Stimulated activated CD8-positive, alpha-beta memory T cell treated with anti-CD3 and anti-CD28 coated beads, Interleukin-12 subunit alpha, Interleukin-12 subunit beta, amount 100 ng/mL, for 24 hours (primary cell): ENCODE results near the gene GSDMA.

Experiments used
- DNase-seq: peaks from one replicate; pipeline ENCODE4 v3.0.0-alpha.2; 2020; ENCODE audit errors: extremely low read depth

Gene GSDMA, protein sequence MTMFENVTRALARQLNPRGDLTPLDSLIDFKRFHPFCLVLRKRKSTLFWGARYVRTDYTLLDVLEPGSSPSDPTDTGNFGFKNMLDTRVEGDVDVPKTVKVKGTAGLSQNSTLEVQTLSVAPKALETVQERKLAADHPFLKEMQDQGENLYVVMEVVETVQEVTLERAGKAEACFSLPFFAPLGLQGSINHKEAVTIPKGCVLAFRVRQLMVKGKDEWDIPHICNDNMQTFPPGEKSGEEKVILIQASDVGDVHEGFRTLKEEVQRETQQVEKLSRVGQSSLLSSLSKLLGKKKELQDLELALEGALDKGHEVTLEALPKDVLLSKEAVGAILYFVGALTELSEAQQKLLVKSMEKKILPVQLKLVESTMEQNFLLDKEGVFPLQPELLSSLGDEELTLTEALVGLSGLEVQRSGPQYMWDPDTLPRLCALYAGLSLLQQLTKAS

DNA sequence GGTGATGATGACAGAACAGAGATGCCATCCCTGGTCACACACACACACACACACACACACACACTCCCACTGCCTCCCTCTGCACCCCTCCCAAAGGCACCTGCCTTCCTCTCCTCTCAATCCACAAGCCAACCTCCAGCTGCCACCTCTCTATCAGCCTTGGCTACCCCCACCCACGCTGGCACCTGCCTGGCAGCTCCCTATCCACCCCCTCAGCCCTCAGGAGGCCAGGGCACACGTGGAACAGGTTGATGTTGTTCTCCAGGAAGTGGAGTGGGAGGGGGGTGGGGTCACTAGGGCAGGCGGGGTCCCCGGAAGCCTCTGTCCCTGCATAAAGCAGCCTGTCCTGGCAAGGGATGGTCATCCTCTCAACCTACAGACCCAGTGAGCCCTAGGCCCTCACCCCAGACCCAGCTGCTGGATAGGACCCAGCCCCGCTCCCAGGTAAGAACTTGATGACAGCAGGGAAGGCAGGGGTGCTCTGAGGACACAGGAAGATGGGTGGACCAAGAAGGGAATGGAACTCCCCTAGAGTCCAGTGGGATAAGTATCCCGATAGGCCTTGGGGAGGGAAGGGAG lies at the start of gene GSDMA:
Gene GSDMA, plus strand, starts transcription at position 363 of the 579 bp plus-strand sequence. CDS start 2,684 bp downstream, outside the sequence.
- DNase-seq = no peak

DNA sequence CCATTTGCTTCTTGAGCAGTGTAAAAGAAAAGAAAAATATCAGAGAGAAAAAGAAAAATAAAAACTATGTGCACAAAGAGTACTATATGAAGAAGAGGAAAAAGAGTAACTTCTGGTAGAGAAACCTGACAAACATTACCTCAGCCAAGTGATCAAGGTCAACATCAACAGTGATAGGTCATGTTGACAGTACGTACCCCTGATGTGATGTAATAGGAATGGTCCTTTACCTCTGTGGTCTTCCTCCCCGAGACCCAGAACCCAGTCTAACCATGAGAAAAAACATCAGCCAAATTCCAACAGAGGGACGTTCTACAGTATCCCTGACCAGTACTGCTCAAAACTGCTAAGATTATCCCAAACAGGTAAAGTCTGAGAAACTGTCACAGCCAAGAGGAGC lies 48.8 kb upstream of the GSDMA start:
- DNase-seq = no peak

DNA sequence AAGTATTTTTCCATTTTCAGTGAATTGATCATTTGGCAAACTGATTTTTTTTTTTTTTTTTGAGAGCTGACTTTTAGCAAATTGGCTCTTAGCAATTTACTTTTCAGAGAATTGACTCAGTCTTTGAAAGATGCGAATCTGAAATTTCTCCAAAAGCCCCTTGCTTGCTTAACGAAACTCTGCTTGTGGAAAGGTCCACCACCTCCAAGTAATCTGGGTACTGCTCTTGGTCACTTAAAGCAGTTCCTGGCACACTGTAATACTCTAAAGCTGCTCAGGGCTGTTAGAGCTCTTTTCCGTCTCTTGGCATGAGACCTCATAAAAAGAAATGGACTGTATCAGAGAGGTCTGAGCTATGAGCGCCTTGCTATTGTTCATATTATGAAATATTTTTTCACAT lies 47.2 kb upstream of the GSDMA start:
- no peak for DNase-seq

DNA sequence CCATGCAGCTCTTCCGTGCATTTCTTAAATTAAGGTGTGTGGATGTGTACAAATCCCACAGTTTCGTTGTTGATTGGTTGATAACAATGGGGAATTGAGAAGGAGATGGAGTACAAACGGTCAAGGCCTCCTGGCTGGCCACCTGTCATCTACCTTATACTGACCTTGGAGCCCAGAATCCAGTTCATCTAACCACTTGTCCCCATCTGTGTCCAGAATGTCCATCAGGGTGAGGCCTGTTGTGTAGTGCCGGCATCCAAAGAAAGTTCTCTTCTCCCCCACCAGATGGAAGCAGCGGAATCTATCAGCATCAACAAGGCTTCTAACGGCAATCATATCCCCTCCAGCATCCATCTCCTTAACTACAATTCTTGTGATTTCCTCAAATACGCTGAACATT lies 45.9 kb upstream of the GSDMA start:
- no peak for DNase-seq

DNA sequence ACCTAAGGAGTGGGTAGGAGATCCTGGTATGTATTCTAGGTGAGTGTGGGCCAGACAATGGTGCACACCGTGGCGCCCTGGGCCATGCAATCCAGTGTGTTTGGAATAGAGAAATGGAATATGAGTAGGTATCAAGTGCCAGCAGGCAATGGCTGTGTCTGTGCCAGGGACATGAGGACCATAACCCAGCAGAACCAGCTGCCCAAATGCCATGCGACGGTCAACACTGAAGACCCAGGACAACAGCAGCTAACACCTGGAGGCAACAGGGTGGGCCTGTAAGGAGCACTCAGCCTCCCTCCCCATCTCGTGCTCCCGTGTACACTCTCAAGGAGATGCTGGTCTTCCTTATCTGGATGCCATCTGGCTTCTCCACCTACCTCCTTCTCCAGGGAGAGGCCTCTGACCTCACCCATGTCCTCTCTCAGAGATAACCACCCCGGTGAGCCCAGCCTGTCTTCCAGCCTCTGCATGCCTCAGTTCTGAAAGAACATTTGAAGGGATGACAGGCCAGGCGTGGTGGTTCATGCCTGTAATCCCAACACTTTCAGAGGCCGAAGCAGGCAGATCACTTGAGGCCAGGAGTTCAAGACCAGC lies 43.6 kb upstream of the GSDMA start:
- DNase-seq = no peak

DNA sequence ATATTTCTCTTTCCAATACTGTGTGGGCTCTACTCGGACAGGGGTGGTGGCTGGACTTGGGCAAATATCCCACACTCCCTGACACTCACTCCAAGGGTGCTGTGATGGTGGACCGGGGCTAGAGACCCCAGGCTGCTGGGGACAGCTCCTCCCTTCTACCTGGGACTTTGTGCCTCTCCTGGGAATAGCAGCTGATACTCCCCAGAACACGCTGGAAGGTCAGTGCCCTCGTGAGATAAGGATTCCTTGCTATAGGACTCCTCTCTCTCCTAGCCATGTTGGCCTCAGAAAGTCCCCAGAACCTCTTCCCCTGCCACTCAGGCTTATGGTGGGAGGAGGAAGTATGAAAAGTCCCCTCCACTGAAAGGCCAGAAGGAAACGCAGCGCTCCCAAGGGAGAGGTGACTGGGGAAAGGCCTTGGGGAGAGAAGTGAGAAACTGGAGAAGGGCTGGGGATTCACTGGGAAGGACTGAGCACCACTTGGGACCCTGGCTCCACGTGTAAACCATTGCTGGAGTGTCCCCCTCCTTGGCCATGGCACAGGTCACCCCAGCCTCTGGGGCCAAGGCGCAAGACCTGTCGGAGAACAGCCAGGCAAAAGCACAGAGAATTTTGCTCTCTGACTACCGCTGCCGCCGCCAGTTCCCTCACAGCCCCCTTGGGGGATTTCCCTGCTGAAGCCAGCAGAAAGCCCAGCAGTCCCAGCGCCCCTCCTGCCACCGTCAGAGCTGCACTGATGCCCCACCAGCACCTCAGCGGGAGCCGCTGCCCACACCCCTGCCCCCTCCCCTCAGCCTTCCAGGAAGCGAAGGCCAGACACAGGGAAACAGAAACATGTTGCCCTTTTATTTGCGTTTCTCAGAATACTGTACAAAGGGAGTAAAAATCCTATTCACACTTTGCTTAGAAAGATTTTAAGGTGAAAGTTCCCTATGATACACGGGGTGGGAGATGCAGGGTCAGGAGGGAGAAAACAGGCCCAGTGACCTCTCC lies 42.3 kb upstream of the GSDMA start:
- peak; percentile 39 for DNase-seq

DNA sequence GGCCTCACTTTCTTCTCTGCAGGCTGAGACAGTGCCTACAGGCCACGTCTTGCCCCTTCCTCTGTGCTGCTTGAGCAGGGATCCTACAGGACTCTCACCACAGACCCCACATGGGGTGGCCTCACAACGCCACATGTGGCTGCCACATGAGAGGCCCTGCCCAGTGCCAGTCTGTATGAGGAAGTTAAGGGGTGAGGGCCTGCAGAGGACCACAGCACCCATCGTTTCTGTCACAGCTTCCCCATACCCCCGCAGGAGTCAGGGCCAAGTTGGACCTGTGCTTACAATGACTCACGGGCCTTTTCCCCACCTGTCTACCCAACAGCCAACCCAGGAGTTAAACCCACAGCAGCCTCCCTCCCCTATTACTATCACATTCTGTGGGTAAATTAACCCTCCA lies 41.5 kb upstream of the GSDMA start:
- no peak for DNase-seq

DNA sequence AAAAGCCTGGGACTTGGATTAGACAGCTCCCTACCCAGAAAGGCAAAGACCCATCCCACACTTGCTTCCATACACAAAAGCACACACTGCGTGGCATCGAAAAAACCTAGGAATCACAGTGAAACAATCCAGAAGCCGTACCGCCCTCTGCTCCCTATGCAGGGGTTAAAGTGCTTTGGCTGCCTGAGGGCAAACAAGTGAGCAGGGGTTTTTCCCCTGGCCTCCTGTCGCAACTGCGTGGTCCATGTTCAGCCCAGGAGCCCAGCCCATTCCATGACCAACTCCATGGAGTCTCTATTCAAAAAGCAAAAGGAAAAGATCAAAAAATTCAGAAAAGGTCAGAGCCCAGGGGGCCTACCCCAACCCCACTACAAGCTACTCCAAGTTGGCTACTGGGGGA lies 40.8 kb upstream of the GSDMA start:
- no peak for DNase-seq

DNA sequence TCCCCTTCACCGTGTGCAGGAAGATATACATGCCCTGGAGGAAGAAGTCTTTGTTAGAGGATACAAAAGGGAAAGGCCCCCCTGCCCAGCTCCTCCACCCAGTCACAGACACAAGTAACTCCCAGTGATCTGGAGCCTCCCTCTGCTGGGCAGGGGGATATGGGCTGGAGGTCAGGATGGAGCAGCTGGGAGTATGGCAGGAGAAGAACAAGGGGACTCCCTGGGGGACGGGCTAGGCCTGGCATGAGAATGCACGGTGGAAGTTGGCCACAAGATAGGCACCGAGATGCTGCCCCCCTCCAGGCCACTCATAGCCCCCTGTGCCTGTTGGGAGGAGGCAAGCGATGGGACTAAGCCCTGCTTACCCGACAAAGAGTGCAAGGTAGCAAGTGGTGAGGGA lies 39.6 kb upstream of the GSDMA start:
- no peak for DNase-seq

DNA sequence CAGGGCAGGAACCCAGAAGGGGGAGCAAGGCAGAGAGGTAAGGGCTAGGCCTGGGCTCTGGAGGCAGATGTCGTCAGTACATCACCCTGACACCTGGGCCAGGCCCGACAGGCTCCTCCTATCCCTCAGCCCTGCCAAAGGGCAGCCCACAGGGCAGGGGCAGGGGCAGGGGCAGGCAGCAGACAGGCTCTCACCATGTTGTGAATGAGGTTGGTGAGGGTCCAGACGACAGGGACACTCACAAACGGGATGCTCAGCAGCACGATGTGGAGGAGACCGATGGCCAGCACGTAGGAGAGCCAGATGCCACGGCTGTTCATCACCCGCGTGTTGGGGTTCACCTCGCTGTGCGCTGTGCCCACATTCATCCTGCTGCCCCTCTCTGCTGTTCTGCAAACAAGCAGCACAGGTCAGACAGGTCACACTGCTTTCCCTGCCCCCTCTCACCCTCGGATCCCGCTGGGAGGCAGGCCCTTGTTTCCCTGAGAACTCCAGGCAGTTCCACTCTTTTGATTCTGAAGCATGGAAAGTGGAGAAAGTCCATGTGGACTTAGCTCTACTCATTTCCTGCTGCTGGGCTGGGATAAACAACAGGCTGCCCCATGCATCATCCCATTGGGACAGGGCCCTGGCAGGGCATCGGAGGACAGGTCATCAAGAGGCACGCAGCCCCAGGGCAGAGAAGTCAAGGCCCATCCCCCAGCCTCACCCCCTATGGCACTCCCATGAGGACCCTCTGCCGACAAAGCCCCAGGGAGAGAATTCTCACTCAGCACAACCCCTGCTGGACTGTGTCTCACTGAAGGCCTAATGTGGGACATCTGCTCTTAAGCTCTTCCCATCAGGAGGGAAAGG lies 38.7 kb upstream of the GSDMA start:
- no peak for DNase-seq

DNA sequence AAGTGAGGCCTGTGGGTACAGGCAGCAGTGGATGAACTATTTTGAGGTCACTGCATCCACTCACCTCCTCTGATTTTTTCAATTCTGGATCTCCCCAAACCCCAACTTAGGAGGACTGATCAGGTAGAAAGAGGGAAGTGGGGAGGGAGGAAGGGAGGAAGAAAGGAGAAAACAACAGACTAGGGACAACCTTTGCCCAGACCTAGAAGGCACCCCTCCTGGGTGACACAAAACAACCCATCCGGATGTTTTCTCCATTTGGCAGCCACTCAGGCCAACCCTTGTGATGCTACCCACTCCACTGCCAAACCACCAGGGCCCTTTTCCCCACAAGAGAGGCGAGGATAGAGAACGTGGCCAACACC lies 38.1 kb upstream of the GSDMA start:
- DNase-seq = no peak

DNA sequence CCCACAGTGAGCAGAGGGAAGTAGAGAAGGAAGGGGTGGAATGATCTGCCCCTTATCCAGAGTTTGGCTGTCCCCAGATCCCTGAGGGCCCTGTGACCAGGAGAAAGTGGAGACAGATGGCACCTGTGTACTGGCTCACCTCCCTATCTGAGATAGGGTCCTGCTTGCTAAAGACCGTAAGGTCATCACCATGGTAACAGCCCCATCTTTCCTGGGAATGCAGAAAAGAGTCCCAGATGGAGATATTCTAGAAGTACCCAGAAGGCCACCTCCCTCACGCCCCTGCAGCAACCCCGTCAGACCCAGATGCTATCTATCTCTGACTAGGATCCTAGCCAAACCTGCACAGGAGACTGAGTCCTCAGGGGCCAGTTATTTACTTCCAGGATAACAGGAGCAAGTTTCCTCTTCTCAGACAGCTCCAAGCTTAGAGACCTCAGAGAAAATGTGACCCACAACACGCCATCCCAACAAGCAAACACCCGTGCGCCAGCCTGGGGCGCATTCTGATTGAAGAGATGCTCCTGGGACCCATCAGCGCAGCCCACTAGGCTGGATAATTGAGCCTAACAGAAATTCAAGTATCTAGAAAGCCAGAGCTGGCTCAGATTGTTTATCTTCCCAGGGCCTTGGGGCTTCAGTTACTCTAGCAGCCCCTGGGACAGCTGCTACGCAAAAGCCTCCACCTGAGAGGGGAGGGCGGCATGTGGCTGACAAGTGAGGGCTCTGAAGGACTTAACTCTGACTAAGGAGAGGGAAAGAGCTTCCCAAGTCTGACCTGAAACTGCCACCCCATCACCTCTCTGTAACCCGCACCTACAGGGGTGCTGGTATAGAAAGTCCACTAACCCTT lies 37.3 kb upstream of the GSDMA start:
- no peak for DNase-seq

DNA sequence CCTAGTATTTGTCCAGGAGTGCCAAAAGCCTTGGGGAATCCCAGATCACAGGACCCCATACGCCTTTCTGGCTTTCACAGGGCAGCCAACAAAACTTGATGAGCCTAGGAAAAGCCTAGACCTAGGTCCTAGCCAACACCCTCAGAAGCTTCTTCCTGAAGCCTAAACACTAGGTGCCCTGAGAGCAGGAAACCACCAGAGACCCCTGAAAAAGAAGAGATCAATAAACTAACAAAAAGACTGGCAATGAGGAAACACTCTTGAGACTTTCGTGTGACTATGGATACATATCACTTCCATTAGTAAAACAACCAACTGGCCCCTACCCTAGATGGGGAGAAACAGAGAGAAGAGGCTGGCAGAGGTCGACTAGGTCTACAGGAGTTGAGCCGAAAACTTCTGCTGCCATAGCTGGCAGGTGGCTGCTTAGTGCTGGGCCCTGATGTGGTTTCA lies 36.6 kb upstream of the GSDMA start:
- no peak for DNase-seq

DNA sequence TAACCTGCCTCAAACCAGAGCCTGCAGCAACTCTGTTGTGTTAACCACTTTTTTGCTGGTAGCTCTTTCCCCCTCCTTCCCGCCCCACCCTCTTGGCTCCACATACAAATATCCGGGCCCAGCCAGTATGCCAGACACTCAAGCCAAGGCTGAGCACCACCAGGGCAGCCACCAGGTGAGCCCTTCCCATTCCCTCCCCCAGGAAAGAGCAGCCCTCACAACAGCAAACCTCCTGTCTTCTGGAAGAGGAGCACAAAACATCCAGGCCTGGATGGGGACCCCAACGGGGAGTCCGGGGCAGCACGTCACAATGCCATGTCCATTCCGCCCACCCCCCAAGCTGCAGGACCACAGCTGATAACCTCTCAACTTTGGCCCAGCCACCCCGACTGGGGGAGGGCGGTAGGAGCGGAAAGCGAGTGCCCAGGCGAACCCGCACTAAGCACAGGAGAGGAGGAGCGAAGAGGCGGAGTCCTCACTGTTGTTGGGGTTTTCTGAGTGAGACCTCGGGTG lies 36.2 kb upstream of the GSDMA start:
- peak; percentile 31 for DNase-seq

DNA sequence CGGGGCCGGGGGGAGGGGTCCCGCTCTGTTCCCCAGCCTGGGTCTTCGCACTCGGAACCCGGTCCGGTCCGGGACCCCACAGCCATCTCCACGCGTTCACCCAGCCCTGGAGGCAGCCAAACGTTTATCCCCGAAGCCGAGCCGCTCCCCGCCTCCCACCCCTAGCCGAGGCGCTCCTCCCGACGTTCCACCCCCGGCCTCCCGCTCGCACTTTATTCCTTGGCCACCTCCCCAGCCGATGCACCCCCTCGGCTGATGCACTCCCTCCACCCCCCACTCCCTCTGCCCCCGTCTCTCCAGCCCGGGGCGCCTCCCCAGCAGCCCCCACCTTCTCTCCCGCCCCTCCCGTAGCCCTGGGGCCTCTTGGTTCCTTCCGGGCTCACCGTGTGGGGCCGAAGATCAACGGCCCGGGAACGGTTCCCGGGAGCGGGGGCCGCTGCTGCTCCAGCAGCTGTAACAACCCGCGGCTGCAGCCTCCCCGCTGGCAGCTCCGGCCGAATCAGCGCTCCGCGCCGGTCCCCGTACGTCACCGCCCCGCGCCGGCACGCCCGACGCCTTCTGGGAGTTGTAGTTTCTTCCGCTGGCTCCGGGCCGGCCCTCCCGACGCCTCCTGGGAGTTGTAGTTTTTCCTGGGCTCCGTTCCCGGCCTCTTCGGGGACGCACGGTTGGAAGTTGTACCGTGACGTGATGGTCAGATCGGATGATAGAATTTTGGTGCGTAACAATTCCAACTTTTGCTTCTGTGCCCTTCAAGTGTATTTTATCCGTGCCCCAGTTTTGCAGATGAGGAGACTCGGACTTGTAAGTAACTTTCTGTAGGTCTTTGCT lies 35.5 kb upstream of the GSDMA start, which contains the start of the genes LRRC3C and ORMDL3:
Gene LRRC3C, plus strand, starts transcription at position 632 of the 828 bp plus-strand sequence. CDS start 13,792 bp downstream, outside the sequence.
Gene ORMDL3, minus strand, starts transcription at position 501 of the 828 bp plus-strand sequence. CDS start 3,398 bp downstream, outside the sequence.
- peak; percentile 77 for DNase-seq

DNA sequence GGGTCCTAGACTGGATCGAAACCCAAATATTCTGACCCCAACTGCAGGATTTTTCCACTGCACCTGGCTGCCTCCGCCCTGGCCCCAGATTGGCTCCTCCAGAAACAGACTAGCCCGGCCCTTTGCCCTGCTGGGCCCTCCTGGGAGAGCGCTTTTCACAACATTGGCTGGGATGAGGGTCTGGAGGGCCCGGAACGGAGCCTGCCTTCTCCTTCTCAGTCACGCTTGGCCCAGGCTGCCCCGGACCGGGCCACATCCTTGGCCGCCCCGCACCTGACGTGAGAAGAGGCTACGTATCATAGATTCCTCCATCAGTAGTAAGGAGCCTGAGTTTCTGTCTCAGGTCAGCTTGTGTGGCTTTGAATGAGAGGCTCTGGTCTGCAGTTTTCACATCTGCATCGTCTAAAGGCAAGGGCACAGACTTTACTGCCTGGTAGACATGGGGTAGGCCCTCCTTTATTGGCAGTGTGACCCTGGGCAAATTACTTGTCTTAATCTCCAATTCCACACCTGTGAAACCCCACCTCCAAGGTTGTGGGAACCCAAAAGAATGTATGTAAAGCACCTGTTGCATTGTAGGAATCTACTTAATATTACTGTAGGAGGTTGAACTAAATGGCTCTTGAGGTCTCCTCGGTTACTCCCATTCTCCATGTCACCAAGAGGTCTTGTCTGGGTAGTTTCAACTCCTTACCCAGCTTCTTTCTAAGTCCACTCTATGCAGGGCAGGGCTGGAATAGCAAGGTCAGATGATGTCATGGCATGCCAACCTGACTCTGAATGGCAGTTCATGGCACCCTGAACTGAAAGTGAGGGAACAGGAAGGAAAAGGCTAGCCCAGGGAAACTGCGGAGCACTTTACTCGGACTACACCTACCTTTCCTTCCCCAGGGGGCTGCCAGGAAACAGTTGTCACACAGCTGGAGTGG lies 34.6 kb upstream of the GSDMA start:
- DNase-seq = no peak
